Measurements from ENCODE around the gene PLEKHG3. TPM values are rescaled to one million over a fixed set of nuclear protein-coding genes. Genes with fewer than 3 reads are reported as not detected.
A peak's percentile ranks its signal among the peaks of the same experiment; 100 is the strongest.

PLEKHG3 gene
- total RNA-seq, 1 donor from 2014 or later, result 9.4 TPM

- no peak for DNase-seq
Measured at GRCh38 chr14:64766430-64767151, 62.4 kb downstream of the PLEKHG3 start.

- no peak for DNase-seq
Measured at GRCh38 chr14:64767215-64767964, 63.2 kb downstream of the PLEKHG3 start.

DNA sequence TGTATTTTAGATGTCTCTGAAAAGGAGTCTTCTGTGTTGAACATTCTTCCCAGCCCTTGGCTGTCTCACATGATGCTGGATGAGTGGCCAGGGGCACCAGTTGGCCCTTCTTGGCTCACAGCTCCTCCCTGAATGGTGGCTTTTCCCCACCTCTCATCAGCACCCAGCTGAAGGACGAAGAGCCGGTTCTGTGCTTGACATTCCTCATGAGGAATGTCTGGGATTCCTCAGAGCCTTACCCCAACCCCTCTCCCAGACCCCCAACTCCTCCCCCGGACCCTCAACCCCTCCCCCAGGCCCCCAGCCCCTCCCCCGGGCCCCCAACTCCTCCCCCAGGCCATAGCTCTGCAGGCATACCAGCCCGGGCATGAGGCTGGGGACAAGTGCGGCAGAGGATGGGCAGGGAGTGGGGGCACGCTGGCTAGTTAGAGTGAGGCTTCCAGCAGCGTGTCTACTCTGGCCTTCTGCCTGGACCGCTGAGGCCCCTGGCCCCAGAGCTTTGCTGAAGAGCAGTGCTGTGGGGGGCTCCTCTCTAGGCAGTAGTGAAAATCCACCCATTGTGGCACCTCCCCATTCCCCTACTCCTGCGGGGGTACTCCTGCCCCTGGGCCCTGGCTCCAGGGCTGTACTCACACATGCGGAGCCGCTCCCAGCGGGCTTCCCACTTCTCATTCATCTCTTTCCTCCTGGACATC lies 64.3 kb downstream of the PLEKHG3 start:
- DNase-seq, result no peak

DNA sequence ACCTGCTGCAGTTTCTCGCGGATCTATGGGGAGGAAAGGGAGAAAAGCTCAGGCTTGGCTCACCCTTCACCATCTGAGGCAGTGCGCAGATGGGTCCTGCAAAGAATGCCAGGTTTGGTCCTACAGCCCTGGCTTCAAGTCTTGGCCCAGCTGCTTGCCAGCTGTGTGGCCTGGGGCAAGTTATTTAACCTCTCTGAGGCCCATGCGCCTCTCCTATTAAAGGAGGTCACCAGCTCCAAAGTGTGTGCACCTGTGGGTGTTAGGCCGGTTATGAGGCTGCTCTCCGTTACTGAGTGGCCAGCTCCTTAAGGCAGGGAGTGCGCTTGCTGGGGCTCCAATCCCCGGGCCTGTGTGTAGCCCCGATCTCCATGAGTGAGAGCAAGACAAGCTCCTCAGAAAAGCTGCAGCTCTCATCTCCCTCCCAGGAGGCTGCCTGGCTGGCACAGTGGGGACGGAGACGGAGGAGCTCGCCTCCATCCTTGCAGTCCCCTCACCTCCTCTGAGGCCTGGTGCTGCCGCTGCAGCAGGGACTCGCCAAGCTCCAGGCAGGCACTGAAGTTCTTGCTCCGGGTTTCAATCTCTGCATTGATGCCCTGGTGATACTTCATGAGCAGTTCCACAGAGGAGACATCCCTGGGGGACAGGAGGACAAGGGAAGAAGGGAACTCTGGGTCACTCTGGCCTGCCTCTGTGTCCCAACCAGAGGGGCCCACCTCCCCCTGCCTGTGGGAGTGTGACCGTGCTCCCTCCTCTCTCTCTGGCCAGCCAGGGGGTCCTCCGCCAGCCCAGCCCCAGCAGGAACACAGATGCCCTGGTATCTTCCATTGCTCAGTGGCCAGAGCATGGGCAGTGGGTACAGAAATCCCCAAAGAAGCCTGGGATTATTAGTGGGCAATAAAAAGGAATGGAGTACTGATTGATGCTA lies 65.1 kb downstream of the PLEKHG3 start:
- DNase-seq, result no peak

DNA sequence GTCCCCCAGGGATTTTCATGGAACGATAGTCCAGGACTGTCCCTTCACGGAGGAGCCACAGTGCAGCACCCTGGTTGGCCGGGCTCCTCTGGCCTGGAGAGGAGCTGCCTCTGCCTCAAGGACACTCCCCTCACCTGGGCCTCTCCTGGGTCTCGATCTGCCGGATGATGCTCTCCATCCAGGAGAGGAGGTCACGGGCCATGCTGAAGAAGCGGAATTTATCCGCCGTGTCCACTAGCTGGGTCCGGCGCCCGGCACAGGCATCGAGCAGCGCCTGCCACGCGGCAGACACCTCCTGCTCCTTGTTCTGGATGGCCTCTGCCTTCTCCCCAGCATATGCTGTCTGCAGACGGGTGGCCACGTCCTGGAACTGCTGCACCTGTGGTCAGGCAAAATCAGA lies 66.5 kb downstream of the PLEKHG3 start:
- no peak for DNase-seq

DNA sequence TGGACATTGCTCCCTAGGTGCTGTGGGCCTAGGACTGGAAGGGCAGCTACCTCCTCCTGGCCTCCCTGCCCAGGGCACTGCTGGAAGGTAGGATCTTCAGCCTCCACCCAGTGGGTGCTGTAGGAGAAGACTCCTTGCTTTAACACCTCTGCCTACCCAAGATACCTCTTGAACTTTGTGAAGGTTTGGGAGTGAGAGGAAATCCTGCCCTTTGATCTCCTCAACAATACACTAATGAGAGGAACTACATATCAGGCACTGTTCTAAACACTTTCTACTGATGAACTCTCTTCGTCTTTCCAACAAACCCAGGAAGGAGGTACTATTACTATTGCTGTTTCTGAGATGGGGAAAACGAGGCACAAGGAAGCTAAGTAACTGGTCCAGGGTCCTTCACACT lies 66.9 kb downstream of the PLEKHG3 start:
- DNase-seq, result no peak

DNA sequence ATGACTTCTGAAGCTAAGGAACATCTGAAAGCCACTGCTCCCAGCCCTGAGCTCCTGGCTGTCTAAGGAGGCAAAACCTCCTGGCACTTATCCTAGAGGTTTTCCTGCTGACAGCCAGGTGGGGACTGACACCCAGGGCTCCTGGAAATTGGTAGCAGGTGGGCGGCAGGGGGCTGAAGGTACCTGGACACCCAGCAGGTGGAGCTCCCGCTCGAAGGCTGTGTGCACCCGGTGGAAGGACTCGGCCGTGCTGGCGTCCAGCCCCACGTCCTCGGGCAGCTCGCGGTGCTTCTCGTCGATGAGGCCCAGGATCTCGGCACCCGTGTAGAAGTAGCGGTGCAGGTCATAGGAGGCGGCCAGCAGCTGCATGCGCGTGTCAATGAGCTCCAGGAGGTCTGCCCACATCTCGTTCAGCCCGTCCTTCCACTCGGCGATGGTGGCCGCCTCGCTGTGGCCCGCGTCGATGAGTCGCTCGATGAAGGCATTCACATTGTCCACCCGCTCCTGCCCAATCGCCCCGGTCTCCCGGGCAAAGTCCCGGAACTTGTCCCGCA lies 68.2 kb downstream of the PLEKHG3 start:
- no peak for DNase-seq

DNA sequence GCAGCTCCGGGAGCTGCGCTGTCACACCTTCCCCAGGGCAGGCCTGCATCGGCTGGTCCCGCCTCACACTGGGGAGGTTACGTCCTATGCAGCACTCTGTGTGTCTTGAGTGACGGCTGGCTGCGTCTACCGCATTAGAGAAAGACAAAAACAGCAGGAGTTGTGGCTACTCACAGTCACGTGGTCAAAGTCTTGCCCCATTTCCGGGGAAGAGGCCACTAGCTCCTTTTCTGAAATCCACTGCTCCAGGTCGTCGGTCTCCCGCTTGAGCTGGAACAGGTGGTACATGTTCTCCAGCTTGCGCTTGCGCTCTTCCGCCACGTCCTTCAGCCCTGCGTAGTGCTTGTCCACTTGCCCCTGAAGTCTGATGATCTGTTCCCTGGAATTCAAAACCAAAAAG lies 68.8 kb downstream of the PLEKHG3 start:
- DNase-seq, result no peak

GRCh38 chr14:64773577-64773976 lies 69.4 kb downstream of the PLEKHG3 start:
- DNase-seq, result no peak

- no peak for DNase-seq
Measured at GRCh38 chr14:64774272-64774671, 70.0 kb downstream of the PLEKHG3 start.

- no peak for DNase-seq
Measured at GRCh38 chr14:64775081-64775777, 71.0 kb downstream of the PLEKHG3 start.

GRCh38 chr14:64777461-64777860 lies 73.2 kb downstream of the PLEKHG3 start:
- DNase-seq, result no peak

- DNase-seq, result no peak
Measured at GRCh38 chr14:64778104-64778754, 74.0 kb downstream of the PLEKHG3 start.

DNA sequence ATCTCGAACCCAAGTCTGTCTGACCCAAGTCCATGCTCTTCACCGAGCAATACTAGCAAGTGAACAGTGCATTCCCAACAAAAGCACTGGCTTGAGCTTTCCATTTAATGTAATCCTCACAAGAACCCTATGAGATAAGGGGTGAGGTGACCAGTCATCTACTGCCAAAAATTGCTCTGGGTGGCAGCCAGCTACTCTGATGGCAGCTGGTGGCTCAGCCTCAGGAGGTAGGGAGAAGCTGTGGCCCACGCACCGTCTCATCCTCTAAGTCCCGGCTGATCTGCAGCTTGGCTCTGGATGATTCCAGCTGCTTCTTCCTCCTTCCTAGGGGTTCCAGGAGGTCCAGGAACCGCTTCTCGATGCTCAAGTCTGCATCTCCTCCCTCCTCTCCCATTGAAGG lies 75.2 kb downstream of the PLEKHG3 start:
- DNase-seq, result no peak

- DNase-seq, result no peak
Measured at GRCh38 chr14:64782196-64782595, 78.0 kb downstream of the PLEKHG3 start.

DNA sequence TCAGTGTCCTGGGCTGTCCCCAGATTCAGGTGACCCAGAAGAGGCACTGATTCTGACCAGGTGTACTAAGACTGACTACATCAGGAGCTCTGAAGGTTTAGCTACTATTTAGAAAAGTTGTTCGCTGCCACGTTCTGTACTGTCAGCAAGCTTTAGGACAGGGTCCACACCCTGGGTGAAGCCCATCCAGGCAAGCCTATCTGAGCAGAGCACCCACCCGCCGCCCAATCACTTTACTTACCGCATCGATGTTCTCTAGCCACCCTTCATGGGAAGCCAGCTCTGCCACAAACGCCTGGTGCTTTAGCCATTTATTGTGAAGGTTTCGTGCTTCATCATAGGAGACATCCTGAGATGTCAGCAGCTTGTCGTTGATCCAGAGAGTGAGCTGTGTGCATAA lies 79.8 kb downstream of the PLEKHG3 start:
- no peak for DNase-seq

GRCh38 chr14:64786296-64787149 lies 82.3 kb downstream of the PLEKHG3 start:
- DNase-seq, result peak; percentile 30

GRCh38 chr14:64787619-64788018 lies 83.4 kb downstream of the PLEKHG3 start:
- DNase-seq, result peak; percentile 66

DNA sequence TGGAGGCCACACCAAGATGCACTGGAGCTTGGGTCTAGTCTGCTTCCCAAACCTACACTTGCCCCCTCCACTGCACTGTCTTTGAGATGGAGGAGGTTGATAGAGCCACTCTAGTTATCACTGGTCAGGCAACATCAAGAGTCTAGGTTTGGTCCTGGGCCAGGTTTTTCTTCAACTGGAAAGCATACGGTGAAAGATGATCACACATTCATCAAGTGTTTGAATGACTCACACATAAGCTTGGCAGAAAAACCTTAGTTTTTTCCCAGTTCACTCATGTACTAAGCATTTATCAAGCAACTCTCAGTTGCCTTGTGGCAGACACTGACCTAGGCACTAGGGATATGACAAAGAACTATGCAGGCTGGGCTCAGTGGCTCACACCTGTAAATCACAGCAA lies 84.5 kb downstream of the PLEKHG3 start:
- DNase-seq, result peak; percentile 63

GRCh38 chr14:64789696-64790095 lies 85.5 kb downstream of the PLEKHG3 start:
- DNase-seq, result no peak
